Measurements from ENCODE around the gene KRT84. TPM values are rescaled to one million over a fixed set of nuclear protein-coding genes. Genes with fewer than 3 reads are reported as not detected.
A peak's percentile ranks its signal among the peaks of the same experiment; 100 is the strongest.

Gene KRT84
- total and polyA plus RNA-seq, 4 donors, result not detected

- no peak overlapping the region for H3K9ac ChIP-seq (ENCODE audit: insufficient read depth in 1 of 2, low read length in 2 of 2)
- ATAC-seq (ENCODE audit: insufficient read depth, low FRiP score) (no peak), DNase-seq (no peak)
- no peak overlapping the region for H3K4me3 ChIP-seq
- H3K36me3 ChIP-seq (ENCODE audit: control insufficient read depth in 4 of 4, insufficient read depth in 4 of 4, low read length in 4 of 4), result no peaks in the 10 kb centered on the region
- 76 to 83% methylated on average over 6 of the region's 6 CpGs for WGBS, 2 donors
- H3K4me1 ChIP-seq (ENCODE audit: control insufficient read depth in 5 of 5, insufficient read depth in 5 of 5, low read length in 5 of 5), result peaks cover 0 to 13% (median 0%) of the 10 kb centered on the region in 5 donors
- TF ChIP-seq CTCF (IDR thresholded peaks at IDR 0.05; ENCODE audit: control extremely low read depth, extremely low read depth), result no peak
- peaks cover 0 to 2% (median 0%) of the 10 kb centered on the region in 4 donors for H3K9me3 ChIP-seq (ENCODE audit: control insufficient read depth in 4 of 4, insufficient read depth in 3 of 4, low read length in 3 of 4)
- no peaks in the 10 kb centered on the region for H3K27me3 ChIP-seq (ENCODE audit: control insufficient read depth in 3 of 3, insufficient read depth in 3 of 3, low read length in 2 of 3)
- H3K27ac ChIP-seq (ENCODE audit: low read depth in 1 of 2, low read length in 1 of 2), result no peak overlapping the region
These were observed 36.3 kb downstream of the KRT84 start for GRCh38 chr12:52349196-52349595.

- WGBS, 2 donors, result 75 to 79% methylated on average over 16 of the region's 16 CpGs
- Histone ChIP-seq H3K27ac (ENCODE audit: low read depth in 1 of 2, low read length in 1 of 2) (no peak overlapping the region), H3K4me1 (ENCODE audit: control insufficient read depth in 5 of 5, insufficient read depth in 5 of 5, low read length in 5 of 5) (peaks cover 0 to 13% (median 0%) of the 10 kb centered on the region in 5 donors), H3K36me3 (ENCODE audit: control insufficient read depth in 4 of 4, insufficient read depth in 4 of 4, low read length in 4 of 4) (no peaks in the 10 kb centered on the region), H3K4me3 (no peak overlapping the region), H3K9me3 (ENCODE audit: control insufficient read depth in 4 of 4, insufficient read depth in 3 of 4, low read length in 3 of 4) (peaks cover 0 to 4% (median 2%) of the 10 kb centered on the region in 4 donors), H3K9ac (ENCODE audit: insufficient read depth in 1 of 2, low read length in 2 of 2) (no peak overlapping the region), H3K27me3 (ENCODE audit: control insufficient read depth in 3 of 3, insufficient read depth in 3 of 3, low read length in 2 of 3) (no peaks in the 10 kb centered on the region)
- no peak for TF ChIP-seq CTCF (IDR thresholded peaks at IDR 0.05; ENCODE audit: control extremely low read depth, extremely low read depth)
- ATAC-seq (ENCODE audit: insufficient read depth, low FRiP score), result no peak
- DNase-seq, result peak in 1 of 3 donors; percentile 35
These were observed 37.6 kb downstream of the KRT84 start for GRCh38 chr12:52347551-52348510.

- 77 to 81% methylated on average over 9 of the region's 9 CpGs for WGBS, 2 donors
- ATAC-seq (ENCODE audit: insufficient read depth, low FRiP score), result no peak
- peaks cover 0 to 13% (median 0%) of the 10 kb centered on the region in 5 donors for H3K4me1 ChIP-seq (ENCODE audit: control insufficient read depth in 5 of 5, insufficient read depth in 5 of 5, low read length in 5 of 5)
These were observed 38.4 kb downstream of the KRT84 start for GRCh38 chr12:52347016-52347415.

More at GRCh38 chr12:52347016-52347415, 38.4 kb downstream of the KRT84 start:
- Histone ChIP-seq H3K36me3 (ENCODE audit: control insufficient read depth in 4 of 4, insufficient read depth in 4 of 4, low read length in 4 of 4) (no peaks in the 10 kb centered on the region), H3K9me3 (ENCODE audit: control insufficient read depth in 4 of 4, insufficient read depth in 3 of 4, low read length in 3 of 4) (peaks cover 0 to 4% (median 2%) of the 10 kb centered on the region in 4 donors), H3K27me3 (ENCODE audit: control insufficient read depth in 3 of 3, insufficient read depth in 3 of 3, low read length in 2 of 3) (no peaks in the 10 kb centered on the region), H3K27ac (ENCODE audit: low read depth in 1 of 2, low read length in 1 of 2) (no peak overlapping the region), H3K4me3 (no peak overlapping the region), H3K9ac (ENCODE audit: insufficient read depth in 1 of 2, low read length in 2 of 2) (no peak overlapping the region)
- no peak for DNase-seq
- TF ChIP-seq CTCF (IDR thresholded peaks at IDR 0.05; ENCODE audit: control extremely low read depth, extremely low read depth), result no peak
